ENCODE measurements around the gene UTP25. TPM values are rescaled to one million over a fixed set of nuclear protein-coding genes. Genes with fewer than 3 reads are reported as not detected.

The UTP25 gene
- total and polyA plus RNA-seq, 2 of the 4 experiments (the other 2 are of a cell fraction): 7.1 to 17.4 TPM

DNA sequence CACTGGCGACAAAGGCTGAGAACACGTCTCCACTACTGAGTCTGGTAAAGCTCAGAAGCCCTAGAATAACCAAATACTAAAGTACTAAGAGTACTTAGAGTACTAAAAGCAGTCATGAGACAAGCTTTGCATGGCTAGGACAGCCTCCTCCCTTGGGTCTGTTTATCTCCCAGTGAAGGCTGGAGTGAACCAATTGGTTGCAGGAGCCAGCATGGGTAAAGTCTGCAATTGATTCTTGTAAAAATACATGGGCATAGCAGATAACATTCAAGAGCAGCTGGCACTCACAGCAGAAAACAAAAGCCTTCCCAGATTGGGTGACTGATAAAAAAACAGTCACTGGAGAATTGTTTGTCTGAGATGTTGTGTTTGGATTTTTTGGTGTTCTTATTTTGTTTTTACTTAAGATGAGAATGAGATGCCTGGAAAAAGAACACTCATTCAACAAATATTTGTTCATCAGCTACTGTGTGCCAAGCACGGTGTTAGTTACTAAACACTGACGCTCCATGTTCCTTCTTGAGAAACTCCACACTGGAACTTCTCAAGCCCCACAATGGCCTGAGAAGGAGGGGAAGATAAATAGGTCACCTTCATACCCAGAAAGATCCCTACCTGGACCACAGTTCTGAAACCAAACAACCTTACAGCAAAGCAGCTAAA, 25.5 kb upstream of the UTP25 start:
- Histone ChIP-seq H2BK5ac (ENCODE audit: low read depth, low read length, poor library complexity, severe bottlenecking) (no peak overlapping the region), H2AK5ac (ENCODE audit: low read depth, low read length) (no peak overlapping the region; the same call in 1 of the 2 replicates), H4K5ac (ENCODE audit: low read depth, low read length) (no peak overlapping the region), H2BK120ac (ENCODE audit: low read depth, low read length) (no peak overlapping the region), H4K8ac (ENCODE audit: low read depth in 2 of 2, low read length in 2 of 2) (no peak overlapping the region), H3K27me3 (ENCODE audit: control insufficient read depth, insufficient read depth, low read length) (peaks cover 2% of the 10 kb centered on the region), H3K4ac (ENCODE audit: low read depth, low read length) (no peak overlapping the region), H2AK9ac (replicated peaks; ENCODE audit: low read depth, low read length, poor library complexity) (no peak overlapping the region), H3K36me3 (ENCODE audit: control insufficient read depth, insufficient read depth, low read length) (no peaks in the 10 kb centered on the region), H3K79me1 (ENCODE audit: low read depth in 1 of 2, low read length in 2 of 2) (no peaks in the 10 kb centered on the region), H4K91ac (ENCODE audit: insufficient read depth, low read depth, low read length) (no peak overlapping the region), H2AFZ (replicated peaks; ENCODE audit: low read length, poor library complexity) (no peak overlapping the region), H3K4me2 (ENCODE audit: low read depth, low read length) (no peak overlapping the region), H3K9me1 (ENCODE audit: insufficient read depth, low read length) (peaks cover 3% of the 10 kb centered on the region; the same call in 1 of the 2 replicates), H2BK20ac (ENCODE audit: low read depth, low read length) (no peak overlapping the region), H3K56ac (ENCODE audit: extremely low read depth, insufficient read depth, low read length) (no peak overlapping the region), H3K9me3 (ENCODE audit: control insufficient read depth, insufficient read depth, low read length) (no peaks in the 10 kb centered on the region), H3K14ac (replicated peaks; ENCODE audit: low read depth, low read length) (no peak overlapping the region), H3K4me1 (ENCODE audit: control insufficient read depth, insufficient read depth, low read length) (no peaks in the 10 kb centered on the region), H3K18ac (ENCODE audit: low read depth, low read length) (no peak overlapping the region), H3K4me3 (ENCODE audit: insufficient read depth, low read depth, low read length) (no peak overlapping the region), H2BK15ac (ENCODE audit: low read depth, low read length) (no peak overlapping the region), H3K23ac (ENCODE audit: low read depth, low read length) (no peak overlapping the region), H3K27ac (ENCODE audit: insufficient read depth, low read length) (no peak overlapping the region), H4K20me1 (ENCODE audit: insufficient read depth, low read length) (no peaks in the 10 kb centered on the region), H3K9ac (ENCODE audit: low read depth, low read length) (no peak overlapping the region)
- TF ChIP-seq NFE2L2 (IDR thresholded peaks at IDR 0.05; ENCODE audit: low read depth, low read length) (no peak), POLR2A (IDR thresholded peaks at IDR 0.05; ENCODE audit: low read depth, low read length) (no peak), SMC3 (IDR thresholded peaks at IDR 0.05; ENCODE audit: low read depth, low read length) (no peak), CHD1 (IDR thresholded peaks at IDR 0.05; ENCODE audit: low read depth, low read length) (no peak), RAD21 (IDR thresholded peaks at IDR 0.05; ENCODE audit: low read length) (no peak), BHLHE40 (IDR thresholded peaks at IDR 0.05; ENCODE audit: low read depth, low read length) (no peak), CTCF (conservative IDR thresholded peaks at IDR 0.05; ENCODE audit: low read depth, low read length) (no peak), RFX5 (IDR thresholded peaks at IDR 0.05; ENCODE audit: low read depth, low read length) (no peak)
- ATAC-seq (ENCODE audit: low read depth) (no peak), DNase-seq (no peak)
- CTCF ChIA-PET: interaction anchor here (0.8 kb wide), 1 partner anchor 21 kb away, joined by 3 read pairs; no protein-coding TSS in a partner anchor
- dilution Hi-C loops (cut with HindIII; ENCODE audit: low sequenced_read_pairs, unreplicated experiment) (loop anchor here (25.0 kb wide), 1 partner anchor 185 kb away; no protein-coding TSS in a partner anchor), in situ Hi-C loops (cut with MboI; ENCODE audit: low sequenced_read_pairs) (no loop called here), intact Hi-C loops (cut with micrococcal nuclease) (no loop called here)
- no TSS peak for BruUV-seq (replicated peaks)
- POLR2A ChIA-PET (ENCODE audit: unreplicated experiment): no interaction called here
- no CpG with 5 or more reads among the region's 4 CpGs for WGBS, 2 experiments (ENCODE audit: extremely low coverage in 2 of 2, insufficient read length in 1 of 2)
